Measurements from ENCODE around the gene HEATR9.
"Not testable (repeated sequence)": the region's sequence is repeated elsewhere in the genome, so short reads cannot be mapped to it uniquely, and the experiment has no call there.

HEATR9 gene

DNA sequence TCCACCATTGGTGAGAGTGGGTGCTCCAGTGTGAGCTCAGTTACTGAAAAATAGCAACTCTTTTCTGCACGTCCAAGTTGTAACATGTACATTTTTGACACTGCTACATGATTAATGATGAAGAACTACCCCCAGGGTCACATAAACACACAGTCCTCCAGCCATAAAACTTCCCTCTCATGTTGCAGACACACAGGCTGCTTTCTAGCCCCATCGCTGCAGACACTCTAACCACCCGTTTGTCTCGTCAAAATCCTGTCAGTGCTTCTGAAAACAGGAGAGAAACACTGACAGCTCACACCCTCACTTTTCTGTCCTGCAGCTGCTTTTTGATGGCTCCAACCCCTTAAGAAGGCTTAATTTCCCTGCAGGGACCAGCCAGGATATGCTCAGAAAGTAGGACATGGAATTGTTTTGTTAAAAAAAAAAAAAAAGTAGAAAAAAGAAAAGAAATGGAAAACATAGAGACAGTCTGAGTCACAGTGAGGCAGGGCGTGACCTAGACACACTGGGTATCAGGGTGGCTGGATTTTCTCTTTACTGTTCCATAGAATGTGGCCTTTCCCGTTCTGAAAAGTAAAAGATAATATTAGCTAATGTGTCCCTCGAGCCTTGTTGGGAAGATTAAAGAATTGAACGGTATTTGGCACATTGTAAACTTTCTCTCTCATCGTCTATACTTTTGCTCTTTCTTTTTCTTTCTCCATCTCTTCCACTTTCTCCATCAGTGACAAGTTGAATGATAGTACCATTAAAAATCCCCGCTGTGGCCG, 32.2 kb upstream of the HEATR9 start:
- H3K36me3 ChIP-seq (ENCODE audit: insufficient read depth, insufficient read length, low read length): no peaks in the 10 kb centered on the region
- H3K27me3 ChIP-seq (ENCODE audit: insufficient read depth, insufficient read length): no peaks in the 10 kb centered on the region
- no peak overlapping the region for H3K9ac ChIP-seq (ENCODE audit: insufficient read length, low read depth)
- DNase-seq (ENCODE audit: low read depth, low spot score): no peak
- TF ChIP-seq ZNF274 (IDR thresholded peaks at IDR 0.05; ENCODE audit: low read depth, low read length): no peak
- no peak for TF ChIP-seq YY1 (IDR thresholded peaks at IDR 0.05; ENCODE audit: insufficient read depth, insufficient read length)
- TF ChIP-seq SUZ12 (IDR thresholded peaks at IDR 0.05; ENCODE audit: extremely low read depth, insufficient read depth, insufficient read length): no peak
- no peaks in the 10 kb centered on the region for H3K9me3 ChIP-seq (ENCODE audit: insufficient read depth, low read length)
- no peaks in the 10 kb centered on the region for H3K4me1 ChIP-seq (ENCODE audit: insufficient read depth, insufficient read length)
- no peak overlapping the region for H3K4me3 ChIP-seq (ENCODE audit: insufficient read length, low read depth)

DNA sequence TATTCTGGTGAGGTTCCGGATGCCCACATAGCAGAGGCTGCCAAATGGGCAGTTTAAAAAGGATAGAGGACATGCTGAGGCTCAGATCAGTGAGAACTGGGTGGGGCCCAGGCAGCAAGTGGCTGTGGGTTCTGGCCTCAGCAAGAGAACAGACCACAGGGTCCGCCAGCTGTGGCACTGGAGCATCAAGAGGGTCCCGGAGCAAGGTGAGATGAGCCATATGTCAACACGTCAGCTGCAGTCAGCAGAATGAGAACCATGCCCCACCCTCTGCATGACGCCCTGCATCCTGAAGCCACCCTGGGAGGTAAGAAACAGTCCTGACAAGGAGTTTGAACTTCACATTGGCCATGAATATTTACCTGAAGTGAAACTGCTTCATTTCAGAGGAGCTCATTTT, 31.6 kb upstream of the HEATR9 start:
- no peak for DNase-seq (ENCODE audit: low read depth, low spot score)
- TF ChIP-seq YY1 (IDR thresholded peaks at IDR 0.05; ENCODE audit: insufficient read depth, insufficient read length): no peak
- TF ChIP-seq SUZ12 (IDR thresholded peaks at IDR 0.05; ENCODE audit: extremely low read depth, insufficient read depth, insufficient read length): no peak
- TF ChIP-seq ZNF274 (IDR thresholded peaks at IDR 0.05; ENCODE audit: low read depth, low read length): no peak

DNA sequence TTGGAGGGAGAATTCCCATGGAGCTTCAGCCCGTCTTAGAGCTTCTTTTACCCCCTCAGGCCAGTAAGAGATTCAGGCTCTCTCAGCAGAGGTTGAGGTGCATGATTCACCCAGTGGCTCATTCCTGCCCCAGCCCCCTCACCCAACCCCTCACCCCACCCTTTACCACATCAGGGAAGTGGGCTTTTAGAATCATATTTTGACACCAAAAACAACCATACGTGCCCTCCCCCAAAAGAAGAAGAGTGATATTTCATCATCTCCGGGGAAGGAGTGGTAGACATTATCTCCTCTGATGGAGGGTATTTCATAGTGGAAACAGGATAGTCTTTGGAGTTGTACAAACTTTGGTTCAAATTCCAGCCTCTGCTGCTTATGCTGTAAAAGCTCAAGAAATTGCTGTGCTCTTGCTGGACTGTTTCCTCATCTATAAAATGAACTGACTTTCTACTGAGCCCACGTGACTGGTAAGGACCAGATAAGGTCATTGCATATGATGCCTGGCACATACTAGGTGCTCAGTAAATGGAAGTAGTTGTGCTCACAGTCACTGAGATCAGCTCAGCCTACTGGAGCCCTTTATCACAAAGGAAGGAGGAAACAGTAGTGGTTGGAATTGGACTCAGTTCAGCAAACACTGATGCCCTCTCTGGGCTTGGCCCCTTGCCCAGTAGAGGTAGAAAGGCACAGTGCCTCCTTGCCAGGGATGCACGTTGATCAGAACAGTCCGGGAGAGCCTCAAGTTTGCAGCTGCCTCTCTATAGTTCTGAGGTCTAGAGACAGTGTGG, 29.8 kb upstream of the HEATR9 start:
- no peaks in the 10 kb centered on the region for H3K9me3 ChIP-seq (ENCODE audit: insufficient read depth, low read length)
- no peak overlapping the region for H3K4me3 ChIP-seq (ENCODE audit: insufficient read length, low read depth)
- no peaks in the 10 kb centered on the region for H3K27me3 ChIP-seq (ENCODE audit: insufficient read depth, insufficient read length)
- H3K4me1 ChIP-seq (ENCODE audit: insufficient read depth, insufficient read length): no peaks in the 10 kb centered on the region
- no peak for DNase-seq (ENCODE audit: low read depth, low spot score)
- H3K9ac ChIP-seq (ENCODE audit: insufficient read length, low read depth): no peak overlapping the region
- no peak for TF ChIP-seq ZNF274 (IDR thresholded peaks at IDR 0.05; ENCODE audit: low read depth, low read length)
- TF ChIP-seq SUZ12 (IDR thresholded peaks at IDR 0.05; ENCODE audit: extremely low read depth, insufficient read depth, insufficient read length): no peak
- no peak for TF ChIP-seq YY1 (IDR thresholded peaks at IDR 0.05; ENCODE audit: insufficient read depth, insufficient read length)
- H3K36me3 ChIP-seq (ENCODE audit: insufficient read depth, insufficient read length, low read length): no peaks in the 10 kb centered on the region

More for the DNA sequence above, 31.6 kb upstream of the HEATR9 start:
- H3K27me3 ChIP-seq (ENCODE audit: insufficient read depth, insufficient read length): no peaks in the 10 kb centered on the region
- no peaks in the 10 kb centered on the region for H3K9me3 ChIP-seq (ENCODE audit: insufficient read depth, low read length)
- H3K4me3 ChIP-seq (ENCODE audit: insufficient read length, low read depth): no peak overlapping the region
- H3K36me3 ChIP-seq (ENCODE audit: insufficient read depth, insufficient read length, low read length): no peaks in the 10 kb centered on the region
- H3K4me1 ChIP-seq (ENCODE audit: insufficient read depth, insufficient read length): no peaks in the 10 kb centered on the region
- no peak overlapping the region for H3K9ac ChIP-seq (ENCODE audit: insufficient read length, low read depth)

DNA sequence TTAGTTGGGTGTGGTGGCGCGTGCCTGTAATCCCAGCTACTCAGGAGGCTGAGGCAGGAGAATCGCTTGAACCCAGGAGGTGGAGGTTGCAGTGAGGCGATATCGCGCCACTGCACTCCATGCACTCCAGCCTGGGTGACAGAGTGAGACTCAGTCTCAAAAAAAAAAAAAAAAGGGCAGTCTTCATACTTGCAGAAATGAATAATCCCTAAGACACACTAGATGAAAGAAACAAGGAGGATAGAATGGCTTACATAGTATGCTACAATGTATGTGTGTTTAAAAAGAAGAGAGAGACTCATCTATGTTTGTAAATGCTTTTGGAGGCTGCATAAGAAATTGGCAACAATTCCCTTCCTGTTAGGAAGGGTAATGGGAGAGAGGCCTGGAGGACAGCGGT, 29.1 kb upstream of the HEATR9 start:
- not testable (repeated sequence) for DNase-seq (ENCODE audit: low read depth, low spot score); H3K4me1 ChIP-seq (ENCODE audit: insufficient read depth, insufficient read length); H3K4me3 ChIP-seq (ENCODE audit: insufficient read length, low read depth); H3K36me3 ChIP-seq (ENCODE audit: insufficient read depth, insufficient read length, low read length); H3K9me3 ChIP-seq (ENCODE audit: insufficient read depth, low read length); H3K9ac ChIP-seq (ENCODE audit: insufficient read length, low read depth); H3K27me3 ChIP-seq (ENCODE audit: insufficient read depth, insufficient read length)

DNA sequence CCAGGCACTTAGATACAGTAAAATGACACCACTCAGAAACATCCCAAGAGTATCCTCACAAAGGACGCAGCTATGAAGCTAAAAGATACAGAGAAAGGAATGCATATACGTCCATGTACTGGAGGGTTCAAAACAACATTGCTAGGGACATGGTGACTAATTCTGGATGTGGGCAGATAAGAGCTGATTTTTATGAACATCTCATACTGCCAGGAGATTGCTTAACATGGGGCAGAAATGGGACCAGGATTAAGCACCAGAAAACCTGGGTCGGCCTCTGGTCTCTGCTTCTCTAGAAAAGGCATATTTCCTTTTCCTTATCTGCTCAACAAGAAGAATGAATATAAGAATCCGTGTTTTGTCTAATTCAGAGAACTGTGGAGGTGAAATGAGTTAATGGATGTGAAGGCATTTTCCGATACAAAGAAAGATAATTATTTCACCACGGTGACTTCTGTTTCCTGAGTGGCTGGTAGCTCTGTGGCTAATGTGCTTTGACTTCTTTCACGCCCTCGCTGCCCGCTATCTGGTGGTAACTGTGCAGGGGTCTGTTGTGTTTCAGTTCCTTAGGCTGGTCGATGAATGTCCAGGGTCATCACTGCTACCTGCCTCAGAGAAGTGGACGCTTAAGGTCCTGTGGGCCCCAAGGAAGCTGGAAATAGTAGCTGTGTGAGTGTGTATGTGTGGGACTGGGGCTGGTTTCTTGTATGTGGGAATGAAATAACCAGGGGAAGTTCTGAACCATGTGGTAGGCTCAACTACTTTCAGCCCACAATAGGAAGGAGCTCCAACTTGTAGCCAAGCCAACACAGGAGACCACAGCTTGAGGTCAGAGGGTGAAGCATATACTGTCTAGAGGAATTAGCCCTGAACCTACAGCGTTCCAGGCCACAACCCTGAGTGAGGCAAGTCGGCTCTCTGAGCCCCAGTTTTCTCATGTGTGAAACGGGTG, 27.2 kb upstream of the HEATR9 start:
- no peak for DNase-seq (ENCODE audit: low read depth, low spot score)
- TF ChIP-seq YY1 (IDR thresholded peaks at IDR 0.05; ENCODE audit: insufficient read depth, insufficient read length) (no peak), SUZ12 (IDR thresholded peaks at IDR 0.05; ENCODE audit: extremely low read depth, insufficient read depth, insufficient read length) (no peak)
- no peak overlapping the region for H3K9ac ChIP-seq (ENCODE audit: insufficient read length, low read depth)

DNA sequence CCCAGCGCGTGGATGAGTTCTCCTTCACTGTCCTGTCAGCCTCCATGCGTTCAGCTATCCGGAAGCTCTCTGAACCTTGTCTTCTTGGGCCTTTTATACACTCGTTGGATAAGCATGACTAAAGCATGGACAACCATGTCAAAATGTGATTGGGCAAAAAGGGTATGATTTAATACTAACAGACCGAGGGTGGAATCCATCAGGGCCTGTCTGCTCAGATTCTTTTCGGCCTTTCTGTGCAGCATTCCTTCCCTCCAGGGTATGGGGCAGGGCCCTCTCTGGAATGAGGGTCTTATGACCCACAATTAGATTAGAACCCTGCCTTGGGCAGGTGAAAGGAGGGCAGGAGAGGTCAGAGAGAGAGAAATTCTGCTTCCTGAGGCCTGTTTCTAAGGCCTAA, 25.5 kb upstream of the HEATR9 start:
- Histone ChIP-seq H3K9ac (ENCODE audit: insufficient read length, low read depth) (no peak overlapping the region), H3K9me3 (ENCODE audit: insufficient read depth, low read length) (no peaks in the 10 kb centered on the region), H3K27me3 (ENCODE audit: insufficient read depth, insufficient read length) (no peaks in the 10 kb centered on the region), H3K4me1 (ENCODE audit: insufficient read depth, insufficient read length) (no peaks in the 10 kb centered on the region), H3K4me3 (ENCODE audit: insufficient read length, low read depth) (no peak overlapping the region), H3K36me3 (ENCODE audit: insufficient read depth, insufficient read length, low read length) (no peaks in the 10 kb centered on the region)
- no peak for DNase-seq (ENCODE audit: low read depth, low spot score)
- TF ChIP-seq ZNF274 (IDR thresholded peaks at IDR 0.05; ENCODE audit: low read depth, low read length): no peak
- no peak for TF ChIP-seq YY1 (IDR thresholded peaks at IDR 0.05; ENCODE audit: insufficient read depth, insufficient read length)
- TF ChIP-seq SUZ12 (IDR thresholded peaks at IDR 0.05; ENCODE audit: extremely low read depth, insufficient read depth, insufficient read length): no peak

More for the DNA sequence above, 27.2 kb upstream of the HEATR9 start:
- H3K36me3 ChIP-seq (ENCODE audit: insufficient read depth, insufficient read length, low read length): no peaks in the 10 kb centered on the region
- H3K4me1 ChIP-seq (ENCODE audit: insufficient read depth, insufficient read length): no peaks in the 10 kb centered on the region
- no peaks in the 10 kb centered on the region for H3K9me3 ChIP-seq (ENCODE audit: insufficient read depth, low read length)
- no peaks in the 10 kb centered on the region for H3K27me3 ChIP-seq (ENCODE audit: insufficient read depth, insufficient read length)
- H3K4me3 ChIP-seq (ENCODE audit: insufficient read length, low read depth): no peak overlapping the region

DNA sequence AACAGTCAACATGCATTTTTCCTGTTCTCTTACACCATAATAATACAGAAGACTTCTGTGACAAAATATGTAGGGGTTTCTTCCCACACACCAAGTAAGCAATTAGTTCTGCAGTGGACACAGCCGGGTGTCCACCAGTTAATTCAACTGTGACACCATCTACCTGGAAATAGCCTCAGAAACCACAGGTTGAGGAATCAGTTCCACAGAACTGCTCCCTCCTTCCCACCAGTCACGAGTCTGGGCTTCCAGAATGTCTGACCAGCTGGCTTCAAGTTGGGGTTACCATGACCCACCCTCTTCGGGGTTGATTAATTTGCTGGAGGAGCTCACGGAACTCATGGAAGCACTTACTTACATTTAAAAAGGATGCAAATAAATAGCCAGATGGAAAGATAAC, 25.1 kb upstream of the HEATR9 start:
- Histone ChIP-seq H3K36me3 (ENCODE audit: insufficient read depth, insufficient read length, low read length) (no peaks in the 10 kb centered on the region), H3K9me3 (ENCODE audit: insufficient read depth, low read length) (no peaks in the 10 kb centered on the region), H3K9ac (ENCODE audit: insufficient read length, low read depth) (no peak overlapping the region), H3K27me3 (ENCODE audit: insufficient read depth, insufficient read length) (no peaks in the 10 kb centered on the region), H3K4me3 (ENCODE audit: insufficient read length, low read depth) (no peak overlapping the region), H3K4me1 (ENCODE audit: insufficient read depth, insufficient read length) (no peaks in the 10 kb centered on the region)
- TF ChIP-seq ZNF274 (IDR thresholded peaks at IDR 0.05; ENCODE audit: low read depth, low read length) (no peak), SUZ12 (IDR thresholded peaks at IDR 0.05; ENCODE audit: extremely low read depth, insufficient read depth, insufficient read length) (no peak), YY1 (IDR thresholded peaks at IDR 0.05; ENCODE audit: insufficient read depth, insufficient read length) (no peak)
- DNase-seq (ENCODE audit: low read depth, low spot score): no peak
